GM23338 (cell line): ENCODE data around the gene CSTPP1.

ENCODE experiments used
- CTCF ChIP-seq, 2 experiments: fragments of 200-600 bp in 1 of 2; sonication (generic) in 1 of 2; conservative IDR thresholded peaks; 2 replicates each; pipeline versions ENCODE4 v1.5.1 to v1.6.1; 2016 to 2017; ENCODE audit warnings: antibody characterized with exemption in 2 of 2, low read depth in 2 of 2, mild to moderate bottlenecking in 2 of 2, moderate library complexity in 1 of 2
- EZH2 ChIP-seq: fragments of 200-600 bp; sonication (generic); IDR thresholded peaks from one replicate; pipeline ENCODE4 v1.8.0; 2017; ENCODE audit warnings: antibody characterized with exemption, mild to moderate bottlenecking, low read depth; ENCODE audit not compliant: unreplicated experiment
- EZH2phosphoT487 ChIP-seq: fragments of 200-600 bp; sonication (generic); IDR thresholded peaks from one replicate; pipeline ENCODE4 v1.8.1; 2018; ENCODE audit warnings: antibody characterized with exemption; ENCODE audit not compliant: unreplicated experiment
- NANOG ChIP-seq: IDR thresholded peaks from 2 replicates; pipeline ENCODE4 v1.6.1; 2016; ENCODE audit warnings: antibody characterized with exemption, borderline replicate concordance
- POLR2AphosphoS5 ChIP-seq: IDR thresholded peaks from 2 replicates; pipeline ENCODE4 v1.6.1; 2016; ENCODE audit warnings: antibody characterized with exemption, low read depth

GRCh38 chr11:47061429-47062178, 125.0 kb downstream of the CSTPP1 start:
- TF ChIP-seq CTCF (conservative IDR thresholded peaks at IDR 0.05; ENCODE audit: low read depth in 2 of 2) (no peak), POLR2AphosphoS5 (no peak), EZH2 (no peak), NANOG (no peak), EZH2phosphoT487 (no peak)
